Measurements from ENCODE around the gene CEP295NL. TPM values are rescaled to one million over a fixed set of nuclear protein-coding genes. Genes with fewer than 3 reads are reported as not detected.

The CEP295NL gene, protein sequence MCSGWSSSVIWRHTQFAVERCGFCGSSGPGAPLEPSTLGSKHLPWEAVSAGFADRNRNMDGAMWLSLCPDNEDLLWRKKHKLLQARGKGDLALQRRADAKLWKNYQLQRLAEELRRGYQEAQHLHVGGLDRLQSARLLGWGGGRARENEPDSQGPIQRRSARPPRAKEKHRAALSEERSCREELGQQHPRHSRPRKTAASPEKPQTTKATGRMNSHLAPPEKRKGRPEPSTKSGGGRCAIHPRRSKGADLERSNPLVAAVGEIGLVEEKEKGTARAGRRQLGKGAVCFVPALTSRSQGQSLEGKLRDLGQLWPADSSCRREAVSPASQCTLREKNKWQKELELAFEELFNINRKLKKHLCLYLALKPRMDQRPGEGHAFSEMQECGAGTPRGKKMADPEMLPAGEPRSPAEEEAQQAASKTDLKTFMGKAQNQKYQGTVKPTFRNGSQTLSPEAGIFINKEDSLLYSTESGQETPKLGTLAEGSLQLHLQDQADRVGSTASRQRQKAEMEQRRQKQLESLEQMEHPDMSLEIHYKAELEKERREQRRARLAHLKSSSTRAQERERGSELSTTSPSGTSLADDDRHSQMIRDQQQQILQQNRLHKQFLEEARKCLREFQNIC
- total RNA-seq, result not detected in 2 replicates

DNA sequence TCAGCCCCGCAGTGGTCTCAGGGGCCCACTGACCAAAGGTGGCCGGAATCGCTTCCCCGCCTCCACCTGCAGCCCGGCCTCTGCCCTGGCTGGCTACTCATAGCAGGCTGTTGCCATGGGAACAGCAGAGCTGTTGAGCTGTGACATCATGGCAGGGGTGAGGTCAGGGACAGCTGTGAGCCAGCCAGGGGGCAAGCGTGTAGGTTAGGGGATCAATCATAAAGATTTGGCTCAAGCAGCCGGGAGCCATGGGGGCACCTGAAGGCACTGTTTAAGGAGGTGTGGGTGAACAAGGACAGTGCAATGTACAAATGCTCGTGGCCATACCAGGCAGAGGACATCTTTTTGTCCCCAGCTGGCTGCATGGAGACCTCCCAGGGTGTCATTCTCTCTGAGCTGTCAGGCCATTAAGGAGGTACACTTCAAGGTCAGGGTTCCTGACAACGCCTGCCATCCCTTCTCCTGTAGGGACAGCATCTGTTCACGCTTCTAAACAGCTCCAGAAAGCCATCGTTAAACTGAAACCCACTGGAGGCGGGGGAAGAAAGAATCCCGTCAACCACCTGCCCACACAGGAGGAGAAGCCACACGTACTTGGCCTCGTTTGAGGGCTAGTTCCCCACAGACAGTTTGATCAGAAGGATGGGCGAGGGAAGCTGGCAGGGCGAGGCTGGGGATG lies at the start of gene CEP295NL:
Gene CEP295NL, minus strand, starts transcription at position 101 of the 679 bp plus-strand sequence. CDS start 1,373 bp downstream, outside the sequence.

DNA sequence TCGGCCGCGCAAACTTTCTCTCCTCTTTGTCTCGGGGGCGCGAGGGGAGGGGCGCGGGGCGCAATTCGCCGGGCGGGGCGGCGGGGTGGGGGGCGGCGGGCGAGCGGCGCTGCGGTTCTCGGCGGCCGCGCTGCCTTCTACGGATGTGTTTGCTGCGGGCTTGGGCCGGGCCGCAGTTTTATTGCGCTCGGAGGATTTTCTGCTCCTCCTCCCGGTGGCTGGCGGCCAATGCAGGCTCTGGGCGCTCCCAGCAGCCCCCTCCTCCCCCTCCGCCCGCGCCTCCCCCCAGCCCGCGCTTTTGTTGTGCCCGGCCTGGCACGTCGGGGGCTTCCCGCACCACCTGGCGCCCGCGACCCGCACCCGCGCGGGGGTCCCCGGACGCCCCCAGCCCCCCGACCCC lies 22.2 kb upstream of the CEP295NL start, which contains the start of gene TIMP2:
Gene TIMP2, minus strand, starts transcription at position 154 of the 400 bp plus-strand sequence. CDS start 299 bp downstream, outside the sequence.

DNA sequence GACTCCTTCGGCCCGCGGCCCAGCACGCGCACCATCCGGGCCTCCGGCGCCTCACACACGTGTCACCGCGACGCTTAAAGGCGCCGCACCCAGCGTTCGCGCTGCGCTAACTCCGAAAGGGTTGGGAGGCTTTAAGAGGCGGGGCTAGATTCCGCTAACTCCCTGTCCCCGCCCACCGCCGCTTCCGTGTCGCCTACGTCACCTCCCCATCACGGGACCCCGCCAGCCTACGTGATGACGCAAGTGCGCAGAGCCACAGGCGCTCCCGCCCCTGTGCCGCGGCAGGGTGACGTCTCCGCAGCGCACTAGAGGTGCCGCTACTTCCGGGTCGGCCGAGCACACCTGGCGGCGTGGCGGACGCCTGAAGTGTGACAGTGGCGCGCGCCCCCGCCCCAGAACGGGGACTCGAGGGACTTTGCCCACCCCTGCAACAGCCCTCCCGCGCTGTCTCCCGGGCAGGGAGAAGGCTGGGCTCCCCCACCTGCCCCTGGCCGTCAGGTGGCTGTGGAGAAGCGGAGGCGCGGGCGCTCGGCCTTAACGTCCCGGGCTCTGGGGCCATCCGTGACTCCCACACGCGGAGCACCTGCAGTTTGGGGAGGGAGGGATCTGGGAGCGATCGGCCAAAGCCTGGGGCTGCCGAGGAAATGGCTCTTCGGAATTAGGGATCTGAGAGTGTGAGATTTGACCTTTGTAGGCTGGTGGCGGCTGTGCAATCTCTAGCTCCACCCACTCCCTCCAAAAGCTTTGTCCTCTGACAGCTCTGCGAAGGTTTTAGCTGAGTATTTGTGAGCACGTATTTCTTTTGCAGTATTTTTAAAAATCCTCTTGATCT lies 62.0 kb downstream of the CEP295NL start, which contains the start of gene USP36:
Gene USP36, minus strand, starts transcription at position 35 of the 832 bp plus-strand sequence. CDS start 4,451 bp downstream, outside the sequence.

Other genes with a start within 250 kb of the CEP295NL start
- gene CYTH1, start 120.9 kb downstream of the CEP295NL start, total RNA-seq, result 22.1 and 23.5 TPM in 2 replicates
- 13.0 and 14.3 TPM in 2 replicates for gene USP36, start 62.4 kb downstream of the CEP295NL start, total RNA-seq
- 0.47 and 3.3 TPM in 2 replicates for gene TIMP2, start 22.2 kb upstream of the CEP295NL start, total RNA-seq
- 85.3 and 122 TPM in 2 replicates for gene LGALS3BP, start 76.7 kb upstream of the CEP295NL start, total RNA-seq
- gene CANT1, start 106.6 kb upstream of the CEP295NL start, total RNA-seq, result 55.4 and 66.1 TPM in 2 replicates
- 38.3 and 73.3 TPM in 2 replicates for gene C1QTNF1, start 121.0 kb upstream of the CEP295NL start, total RNA-seq
- gene ENGASE, start 171.6 kb upstream of the CEP295NL start, total RNA-seq, result 4.6 and 10.7 TPM in 2 replicates